ENCODE results near the gene DYNLT4.
"Not testable (repeated sequence)": the region's sequence is repeated elsewhere in the genome, so short reads cannot be mapped to it uniquely, and the experiment has no call there.

The DYNLT4 gene

DNA sequence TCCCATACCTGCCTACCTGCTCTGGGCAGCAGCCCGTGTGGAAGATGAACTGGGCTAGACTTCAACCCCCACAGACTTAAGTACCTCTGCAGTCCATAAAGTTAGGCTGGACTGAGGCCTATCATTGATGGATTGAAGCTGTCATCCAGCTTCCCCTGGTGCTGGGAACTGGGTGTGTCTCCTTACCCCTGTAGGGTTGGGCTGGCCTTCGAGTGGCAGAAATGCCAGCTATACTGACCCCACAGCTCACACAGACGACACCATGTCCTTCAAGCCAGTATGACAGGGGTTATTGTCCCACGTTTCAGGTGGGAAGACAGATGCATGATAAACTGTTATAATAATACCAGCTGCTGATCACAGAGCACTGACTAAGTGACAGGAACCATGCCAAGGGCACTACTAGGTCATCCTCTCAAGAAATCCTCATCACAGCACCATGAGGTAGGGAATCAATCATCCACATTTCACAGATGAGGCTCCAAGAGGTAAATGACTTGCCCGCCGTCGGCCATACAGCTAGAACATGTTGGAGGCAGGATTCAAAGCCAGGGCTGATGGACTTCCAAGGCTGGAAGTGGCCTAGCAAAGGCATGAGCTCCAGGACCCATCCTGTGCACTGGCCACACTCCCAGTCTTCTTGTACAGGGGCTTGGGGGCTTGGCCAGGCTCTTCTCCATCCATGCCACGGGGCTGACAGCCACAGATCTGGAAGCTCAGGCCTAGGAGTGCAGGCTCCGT is 18.9 kb downstream of the DYNLT4 start, which contains the start of gene BEST4:
Gene BEST4 (minus strand): TSS at position 51 of the 741 bp plus-strand sequence. CDS start 465 bp downstream, outside the sequence.
- DNase-seq (ENCODE audit: low read depth in 2 of 2), result no peak

GRCh38 chr1:44787506-44787905 is 19.6 kb downstream of the DYNLT4 start:
- no peak for DNase-seq (ENCODE audit: low read depth in 2 of 2)

DNA sequence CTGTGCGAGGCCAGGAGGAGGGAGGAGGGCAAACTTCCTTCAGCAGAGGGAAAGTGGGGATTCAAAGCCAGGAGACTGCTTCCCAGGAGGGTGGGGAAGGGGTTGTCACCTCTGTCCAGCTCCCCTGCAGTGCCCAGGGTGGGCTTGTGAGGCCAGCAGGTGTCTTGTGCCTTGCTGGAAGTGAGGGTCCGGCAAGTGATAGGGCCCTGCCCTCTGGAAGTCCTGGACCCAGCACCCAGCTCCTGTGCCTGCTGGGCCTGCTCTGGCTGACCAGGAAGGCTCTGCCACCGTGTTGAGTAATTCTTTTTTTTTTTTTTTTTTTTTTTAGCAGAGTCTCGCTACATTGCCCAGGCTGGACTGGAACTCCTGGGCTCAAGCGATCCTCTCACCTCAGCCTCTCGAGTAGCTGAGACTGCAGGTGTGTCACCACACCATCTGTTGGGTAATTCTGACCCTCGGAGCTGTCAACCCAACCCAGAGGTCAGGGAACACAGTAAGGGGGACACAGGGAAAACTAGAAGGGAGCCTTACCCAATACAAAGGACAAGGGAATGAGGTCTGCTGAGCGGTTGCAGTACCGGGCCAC is 20.2 kb downstream of the DYNLT4 start:
- no peak for DNase-seq (ENCODE audit: low read depth in 2 of 2)

DNA sequence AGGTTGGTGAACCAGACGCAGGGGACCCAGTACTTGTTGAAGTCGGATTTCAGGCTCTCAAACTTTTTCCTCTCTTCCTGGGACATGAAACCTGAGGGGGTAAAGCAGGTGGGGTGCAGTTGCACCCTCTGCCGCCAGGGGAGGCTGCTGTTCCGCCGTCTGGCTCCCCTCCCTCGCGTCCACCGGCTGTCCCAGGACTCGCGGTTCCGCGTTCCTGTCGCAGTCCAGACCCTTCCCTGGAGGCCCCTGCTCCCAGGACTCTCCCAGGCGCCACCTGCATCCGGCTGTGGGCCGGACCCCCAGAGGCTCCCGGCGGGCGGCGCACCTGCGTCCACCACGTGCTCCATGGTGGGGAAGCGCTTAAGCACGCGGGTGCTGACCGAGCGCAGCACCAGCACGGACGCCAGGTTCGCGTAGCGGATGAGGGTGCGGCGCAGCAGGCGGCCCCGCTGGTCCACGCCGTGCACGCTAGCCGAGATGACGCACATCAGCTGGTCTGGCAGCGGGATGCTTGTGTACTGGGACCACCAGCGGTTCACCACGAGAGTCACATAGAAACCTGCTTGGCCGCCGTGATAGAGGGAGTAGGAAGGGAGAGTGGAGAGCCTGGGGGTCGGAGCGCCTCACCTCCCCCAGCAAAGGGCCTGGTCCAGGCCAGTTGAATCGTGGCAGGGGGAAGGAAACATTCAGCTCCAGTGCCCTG is 20.9 kb downstream of the DYNLT4 start:
- peak; percentile 49 to 73 for DNase-seq (ENCODE audit: low read depth in 2 of 2)

DNA sequence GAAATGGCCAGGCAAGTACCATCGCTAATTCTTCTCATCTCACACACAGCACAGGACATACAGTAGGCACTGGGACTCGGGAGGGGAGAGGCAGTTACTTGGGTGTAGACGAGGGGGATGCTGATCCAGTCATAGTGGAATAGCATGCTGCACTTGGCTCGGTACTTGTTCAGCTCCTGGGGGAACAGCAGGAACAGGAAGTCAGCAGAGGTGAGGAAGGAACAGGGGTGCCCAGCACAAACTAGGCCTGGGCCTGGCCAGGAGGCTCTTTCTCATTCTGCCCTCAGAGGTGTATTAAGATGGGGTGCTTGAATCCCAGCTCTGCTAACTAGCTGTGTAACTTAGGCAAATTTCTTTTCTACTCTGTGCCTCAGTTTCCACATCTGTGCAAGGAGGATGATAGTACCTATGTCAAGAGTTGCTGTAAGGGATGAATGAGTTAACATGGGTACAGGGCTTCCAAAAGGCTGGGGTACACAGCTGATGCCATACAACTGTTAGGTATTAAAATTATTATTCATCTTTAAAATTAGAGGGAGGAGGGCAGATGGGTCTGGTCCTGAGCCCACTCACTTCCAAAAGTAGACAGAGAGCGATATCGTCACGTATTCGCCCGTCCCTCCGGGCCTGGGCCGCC is 21.5 kb downstream of the DYNLT4 start:
- DNase-seq (ENCODE audit: low read depth in 2 of 2), result no peak

DNA sequence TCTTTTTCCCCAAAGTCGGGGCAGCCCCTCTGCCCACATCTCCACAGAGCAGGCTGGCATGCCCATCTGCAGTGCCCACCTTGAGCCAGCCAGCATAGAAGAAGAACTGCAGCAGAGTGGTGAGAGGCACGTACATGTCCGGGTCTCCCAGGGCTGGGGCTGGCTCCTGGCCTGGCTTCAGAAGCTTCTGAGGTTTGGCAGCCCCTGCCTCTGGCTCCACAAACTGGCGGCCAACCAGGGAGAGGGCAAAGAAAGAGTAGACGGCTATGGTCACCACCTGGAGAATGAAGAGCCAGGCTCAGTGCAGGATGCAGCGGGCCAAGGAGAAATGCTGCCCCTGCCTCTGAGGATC is 22.1 kb downstream of the DYNLT4 start:
- no peak for DNase-seq (ENCODE audit: low read depth in 2 of 2)

- DNase-seq (ENCODE audit: low read depth in 2 of 2), result no peak
Observed at GRCh38 chr1:44784094-44785028, 22.8 kb downstream of the DYNLT4 start.

DNA sequence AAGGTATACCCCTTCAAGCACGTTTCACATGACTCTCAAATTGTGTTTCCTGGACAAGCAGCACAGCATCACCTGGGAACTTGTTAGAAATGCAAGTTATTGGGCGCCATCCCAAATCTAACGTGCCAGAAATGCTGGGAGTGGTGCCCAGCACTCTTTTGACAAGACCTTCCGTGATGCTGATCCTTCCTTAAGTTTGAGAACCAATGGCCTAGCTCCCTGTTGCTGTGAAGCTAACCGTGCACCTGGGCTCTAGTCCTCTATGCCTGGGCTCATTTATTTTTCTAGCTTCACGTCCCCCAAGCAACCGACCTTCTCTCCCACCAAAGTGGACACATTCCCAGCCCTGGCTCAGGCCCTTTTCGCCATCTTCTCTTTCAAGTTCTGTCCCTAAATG is 23.5 kb downstream of the DYNLT4 start:
- DNase-seq (ENCODE audit: low read depth in 2 of 2), result no peak

DNA sequence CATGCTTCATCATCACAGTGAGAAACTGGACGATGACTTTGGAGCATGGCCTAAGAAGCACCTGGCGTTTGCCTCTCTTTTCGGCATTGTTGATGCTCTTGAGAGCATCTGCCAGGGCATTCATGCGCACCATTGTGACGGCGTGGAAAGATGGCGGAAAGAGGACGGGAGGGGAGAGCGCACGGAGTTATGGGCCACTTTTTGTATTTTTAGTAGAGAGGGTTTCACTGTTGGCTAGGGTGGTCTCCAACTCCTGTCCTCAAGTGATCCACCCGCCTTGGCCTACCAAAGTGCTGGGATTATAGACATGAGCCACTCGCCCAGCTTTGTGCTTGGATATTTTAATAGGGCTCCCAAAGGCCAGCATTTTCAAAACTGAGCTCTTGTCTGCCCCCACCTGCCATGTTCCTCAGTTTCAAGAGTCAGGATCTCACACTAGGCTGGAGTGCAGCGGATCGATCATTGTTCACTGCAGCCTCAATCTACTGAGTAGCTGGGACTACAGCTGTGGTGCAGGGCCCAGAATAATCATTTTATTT is 26.5 kb downstream of the DYNLT4 start:
- no peak for DNase-seq (ENCODE audit: low read depth in 2 of 2)

DNA sequence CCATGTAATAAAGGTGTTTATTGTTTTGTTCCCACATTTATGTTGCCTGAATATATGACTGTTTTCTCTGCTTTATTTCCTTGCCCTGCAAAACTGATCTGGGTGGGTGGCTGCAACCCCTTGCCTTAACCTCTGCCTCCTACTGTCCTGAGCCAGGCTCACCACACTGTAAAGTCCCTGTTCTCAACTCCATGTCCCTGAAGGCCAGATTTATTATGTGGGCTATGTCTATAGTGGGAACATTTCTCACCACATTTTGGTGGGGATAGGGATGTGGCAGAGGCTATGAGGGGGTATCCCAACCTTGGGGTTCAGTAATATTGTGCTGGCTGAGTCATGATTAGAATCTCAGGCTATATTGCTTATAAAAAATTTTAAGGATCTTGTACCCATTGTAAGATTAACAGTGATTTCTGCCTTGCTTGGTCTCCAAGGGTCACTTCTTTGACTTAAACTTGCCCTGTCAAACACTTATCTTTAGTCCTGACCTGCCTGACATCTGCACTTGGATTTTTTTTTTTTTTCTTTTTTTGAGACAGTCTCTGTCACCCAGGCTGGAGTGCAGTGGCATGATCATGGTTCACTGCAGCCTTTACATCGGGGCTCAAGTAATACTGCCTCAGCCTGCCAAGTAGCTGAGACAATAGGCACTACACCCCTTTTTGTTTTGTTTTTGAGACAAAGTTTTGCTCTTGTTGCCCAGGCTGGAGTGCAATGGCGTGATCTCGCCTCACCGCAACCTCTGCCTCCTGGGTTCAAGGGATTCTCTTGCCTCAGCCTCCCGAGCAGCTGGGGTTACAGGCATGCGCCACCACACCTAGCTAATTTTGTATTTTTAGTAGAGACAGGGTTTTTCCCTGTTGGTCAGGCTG is 28.2 kb downstream of the DYNLT4 start:
- DNase-seq (ENCODE audit: low read depth in 2 of 2), result no peak

DNA sequence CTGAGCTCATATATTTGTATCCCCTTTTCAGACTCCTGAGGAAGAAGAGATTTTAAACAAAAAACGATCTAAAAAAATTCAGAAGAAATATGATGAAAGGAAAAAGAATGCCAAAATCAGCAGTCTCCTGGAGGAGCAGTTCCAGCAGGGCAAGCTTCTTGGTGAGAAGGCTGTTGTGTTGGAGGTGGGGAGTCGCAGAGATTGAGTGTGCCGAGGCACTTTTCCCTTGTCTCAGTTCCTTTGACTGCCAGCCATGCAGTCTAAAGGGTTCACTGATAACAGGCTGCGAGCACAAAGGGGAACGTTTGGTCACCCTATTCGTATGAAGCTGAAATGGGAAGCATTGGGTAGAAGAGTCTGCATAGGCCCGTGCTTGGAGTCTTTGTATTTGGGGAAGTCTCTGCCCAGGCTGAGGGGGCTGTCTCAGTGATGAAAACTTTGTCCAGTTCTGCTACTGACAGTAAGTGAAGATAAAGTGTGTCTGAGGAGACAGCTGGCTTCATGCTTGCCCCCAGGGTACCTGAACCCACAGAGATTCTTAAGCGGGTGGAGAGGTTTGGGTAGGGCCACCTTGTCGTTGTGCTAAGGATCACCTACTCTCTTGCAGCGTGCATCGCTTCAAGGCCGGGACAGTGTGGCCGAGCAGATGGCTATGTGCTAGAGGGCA is 29.0 kb downstream of the DYNLT4 start:
- no peak for DNase-seq (ENCODE audit: low read depth in 2 of 2)

DNA sequence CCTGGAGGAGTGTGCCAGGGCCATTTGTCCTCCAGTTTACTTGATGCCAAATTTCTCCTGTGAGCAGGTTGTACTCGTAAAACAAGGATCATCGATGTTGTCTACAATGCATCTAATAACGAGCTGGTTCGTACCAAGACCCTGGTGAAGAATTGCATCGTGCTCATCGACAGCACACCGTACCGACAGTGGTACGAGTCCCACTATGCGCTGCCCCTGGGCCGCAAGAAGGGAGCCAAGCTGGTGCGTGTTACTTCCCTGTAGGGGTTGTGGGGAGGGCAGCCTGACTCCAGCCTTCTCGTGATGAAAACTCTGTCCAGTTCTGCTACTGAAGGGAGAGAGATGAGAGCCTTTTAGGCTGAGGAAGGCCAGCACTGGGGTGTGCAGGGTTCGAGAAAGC is 29.6 kb downstream of the DYNLT4 start:
- no peak for DNase-seq (ENCODE audit: low read depth in 2 of 2)

- no peak for DNase-seq (ENCODE audit: low read depth in 2 of 2)
Observed at GRCh38 chr1:44776730-44777068, 30.5 kb downstream of the DYNLT4 start.

GRCh38 chr1:44775930-44776729 is 31.0 kb downstream of the DYNLT4 start:
- DNase-seq (ENCODE audit: low read depth in 2 of 2), result peak; percentile 40 to 63

DNA sequence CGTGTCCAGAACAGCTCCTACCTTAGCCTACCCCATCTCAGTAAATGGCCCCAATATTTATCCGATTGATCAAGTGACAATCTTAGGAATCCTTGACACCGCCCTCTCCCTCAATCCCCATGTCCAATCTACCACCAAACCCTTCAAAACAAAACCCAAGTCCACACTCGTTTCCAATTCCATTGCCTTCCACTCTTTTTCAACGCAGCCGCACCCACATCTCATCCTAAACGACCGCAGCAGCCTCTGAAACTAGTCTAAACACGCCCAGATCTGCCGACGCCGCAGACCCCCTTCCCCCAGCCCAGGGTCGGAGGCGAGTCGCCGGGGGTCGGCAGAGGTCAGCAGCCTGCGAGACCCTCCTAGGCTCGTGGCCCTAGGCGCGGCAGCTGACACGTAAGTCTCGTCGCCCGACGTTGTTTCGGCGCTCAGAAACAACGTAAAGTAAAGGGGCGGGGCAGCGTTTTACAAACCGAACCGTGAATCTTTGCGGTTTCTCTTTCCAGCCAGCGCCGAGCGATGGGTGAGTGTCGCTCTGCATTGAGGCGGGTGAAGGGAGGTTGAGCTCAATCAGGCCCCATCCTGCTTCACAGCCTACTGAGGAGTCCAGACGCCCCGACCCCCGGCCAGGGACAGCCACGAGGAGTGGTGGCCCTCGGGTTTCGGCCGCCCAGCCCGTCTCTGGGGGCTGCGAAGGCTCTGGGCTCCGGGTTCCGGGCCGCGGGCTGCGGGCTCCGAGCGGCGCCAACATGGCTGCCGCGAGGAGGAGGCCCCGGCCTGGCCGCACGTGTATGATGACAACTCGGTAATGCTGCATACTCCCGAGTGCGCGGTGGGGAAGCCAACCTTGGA is 31.8 kb downstream of the DYNLT4 start, which contains the start of gene RPS8:
Gene RPS8 (plus strand): TSS at position 463 of the 852 bp plus-strand sequence. CDS start 57 bp downstream, at position 520.
- peak; percentile 83 to 87 for DNase-seq (ENCODE audit: low read depth in 2 of 2)

- not testable (repeated sequence) for DNase-seq (ENCODE audit: low read depth in 2 of 2)
Observed at GRCh38 chr1:44766421-44766820, 40.7 kb downstream of the DYNLT4 start.

DNA sequence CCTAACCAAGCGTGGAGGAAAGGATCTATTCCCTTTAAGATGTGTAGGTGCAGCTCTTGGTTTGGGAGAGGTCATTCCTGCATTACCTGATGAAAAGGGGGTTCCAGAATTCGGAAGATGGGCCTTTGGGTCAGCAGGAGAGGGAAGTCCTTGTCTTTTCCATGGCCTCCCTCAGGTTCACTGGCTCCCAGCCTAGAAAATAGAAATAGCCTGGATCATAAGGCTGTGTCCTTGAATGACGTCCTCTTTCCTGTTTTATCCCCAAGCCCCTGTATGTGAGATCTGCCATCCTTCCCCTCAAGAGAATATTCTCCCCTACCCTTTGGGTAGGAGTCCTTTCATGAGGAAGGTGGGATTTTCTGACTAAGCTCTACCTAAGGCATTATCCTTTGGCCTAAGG is 46.3 kb downstream of the DYNLT4 start:
- DNase-seq (ENCODE audit: low read depth in 2 of 2), result no peak

- no peak for DNase-seq (ENCODE audit: low read depth in 2 of 2)
Observed at GRCh38 chr1:44759077-44759476, 48.1 kb downstream of the DYNLT4 start.

Measured in stimulated activated CD8-positive, alpha-beta memory T cell treated with anti-CD3 and anti-CD28 coated beads, Interleukin-7, amount 100 ng/mL, for 4 hours (primary cell).